Neural progenitor cell (in vitro differentiated cells): ENCODE data around the gene GUCY1A2.

Source experiments
- EZH2 ChIP-seq: fragments of 200-600 bp; sonication (generic); IDR thresholded peaks from 2 replicates; pipeline ENCODE4 v1.6.1; 2017; ENCODE audit warnings: antibody characterized with exemption, mild to moderate bottlenecking, moderate library complexity
- EZH2phosphoT487 ChIP-seq: fragments of 200-600 bp; sonication (generic); IDR thresholded peaks from 2 replicates; pipeline ENCODE4 v1.6.1; 2017; ENCODE audit warnings: antibody characterized with exemption
- TF ChIP-seq, protein P1 (sequence below): fragments of 200-600 bp; sonication (generic); IDR thresholded peaks from 2 replicates; pipeline ENCODE4 v1.5.1; 2017; ENCODE audit warnings: antibody characterized with exemption, mild to moderate bottlenecking

DNA sequence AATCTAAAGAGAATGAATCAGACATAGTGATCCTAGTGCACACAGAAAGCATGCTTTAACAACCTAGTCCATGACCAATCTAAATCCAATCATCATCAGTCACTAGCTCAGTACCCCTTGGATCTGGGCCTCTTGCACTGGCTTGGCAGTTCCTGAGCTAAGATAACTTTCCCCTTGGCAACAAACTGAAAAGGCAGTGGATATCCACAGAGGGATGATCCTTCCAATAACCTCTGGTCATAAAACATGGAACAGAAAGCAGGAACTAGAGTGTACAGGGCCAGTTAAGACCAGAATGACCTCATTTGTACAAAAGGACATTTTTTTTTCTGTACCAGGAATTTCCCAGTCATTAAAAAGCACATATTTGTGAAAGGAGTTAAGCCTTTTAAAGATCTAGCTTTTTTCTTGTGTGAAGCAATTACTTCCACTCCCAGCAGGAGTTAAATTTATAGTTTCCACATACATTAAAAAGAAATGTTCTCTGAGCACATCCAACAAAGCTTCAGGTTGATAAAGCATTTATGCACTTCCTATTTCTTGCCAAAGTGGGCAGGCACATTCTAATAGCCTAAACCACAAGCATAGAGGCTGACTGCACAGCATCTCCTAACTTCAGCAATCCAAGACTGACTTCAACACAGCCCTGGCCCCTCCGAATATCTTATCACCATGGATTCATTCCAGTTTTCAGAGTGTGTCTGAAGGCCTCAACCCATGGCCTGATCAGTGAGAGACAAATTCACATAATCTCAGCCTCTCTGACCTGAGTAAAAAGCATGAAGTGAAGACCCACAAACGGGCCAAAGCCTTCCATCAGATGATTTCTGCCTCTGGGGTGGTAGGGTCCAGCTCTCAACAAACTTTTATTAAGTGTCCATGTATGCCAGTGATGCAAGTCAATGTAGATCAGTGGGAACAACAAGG lies 29.9 kb downstream of the GUCY1A2 start:
- TF ChIP-seq, protein P1, sequence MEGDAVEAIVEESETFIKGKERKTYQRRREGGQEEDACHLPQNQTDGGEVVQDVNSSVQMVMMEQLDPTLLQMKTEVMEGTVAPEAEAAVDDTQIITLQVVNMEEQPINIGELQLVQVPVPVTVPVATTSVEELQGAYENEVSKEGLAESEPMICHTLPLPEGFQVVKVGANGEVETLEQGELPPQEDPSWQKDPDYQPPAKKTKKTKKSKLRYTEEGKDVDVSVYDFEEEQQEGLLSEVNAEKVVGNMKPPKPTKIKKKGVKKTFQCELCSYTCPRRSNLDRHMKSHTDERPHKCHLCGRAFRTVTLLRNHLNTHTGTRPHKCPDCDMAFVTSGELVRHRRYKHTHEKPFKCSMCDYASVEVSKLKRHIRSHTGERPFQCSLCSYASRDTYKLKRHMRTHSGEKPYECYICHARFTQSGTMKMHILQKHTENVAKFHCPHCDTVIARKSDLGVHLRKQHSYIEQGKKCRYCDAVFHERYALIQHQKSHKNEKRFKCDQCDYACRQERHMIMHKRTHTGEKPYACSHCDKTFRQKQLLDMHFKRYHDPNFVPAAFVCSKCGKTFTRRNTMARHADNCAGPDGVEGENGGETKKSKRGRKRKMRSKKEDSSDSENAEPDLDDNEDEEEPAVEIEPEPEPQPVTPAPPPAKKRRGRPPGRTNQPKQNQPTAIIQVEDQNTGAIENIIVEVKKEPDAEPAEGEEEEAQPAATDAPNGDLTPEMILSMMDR = no peak
- TF ChIP-seq EZH2phosphoT487 (no peak), EZH2 (no peak)
